ENCODE results near the gene PHB1.

The PHB1 gene

DNA sequence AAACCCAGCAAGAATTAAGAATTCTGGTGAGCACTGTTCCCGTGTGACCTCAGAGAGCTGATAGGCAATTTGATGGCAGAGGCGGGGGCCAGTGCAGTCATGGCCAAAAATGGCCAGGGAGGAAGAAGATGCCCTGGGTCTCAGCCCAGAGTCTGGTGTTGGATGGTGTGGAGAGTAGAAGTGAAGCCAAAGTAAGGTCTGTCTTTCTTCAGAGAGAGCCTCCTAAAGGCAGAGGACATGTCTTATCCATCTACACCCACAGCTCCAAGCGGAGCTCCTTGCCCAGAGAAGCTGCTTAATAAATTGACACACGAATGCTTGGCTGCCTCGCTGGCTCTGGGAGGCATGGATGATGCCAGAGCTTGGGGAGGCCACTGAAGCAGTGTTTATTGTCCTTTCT lies 32.9 kb downstream of the PHB1 start:
- no peak for DNase-seq
- no peak overlapping the region for H3K27ac ChIP-seq (ENCODE audit: insufficient read depth, low read length, poor library complexity, severe bottlenecking)
- H3K9me3 ChIP-seq (ENCODE audit: control insufficient read depth, low read length): no peaks in the 10 kb centered on the region
- H3K4me3 ChIP-seq (ENCODE audit: insufficient read depth, low read depth, low read length, poor library complexity, severe bottlenecking): no peak overlapping the region
- no peaks in the 10 kb centered on the region for H3K4me1 ChIP-seq (ENCODE audit: control insufficient read depth, insufficient read depth, low read length, poor library complexity, severe bottlenecking)
- H3K36me3 ChIP-seq (ENCODE audit: control insufficient read depth, insufficient read depth, low read length): no peaks in the 10 kb centered on the region
- H3K27me3 ChIP-seq (replicated peaks; ENCODE audit: control insufficient read depth, insufficient read depth, low read length, poor library complexity, severe bottlenecking): no peaks in the 10 kb centered on the region

DNA sequence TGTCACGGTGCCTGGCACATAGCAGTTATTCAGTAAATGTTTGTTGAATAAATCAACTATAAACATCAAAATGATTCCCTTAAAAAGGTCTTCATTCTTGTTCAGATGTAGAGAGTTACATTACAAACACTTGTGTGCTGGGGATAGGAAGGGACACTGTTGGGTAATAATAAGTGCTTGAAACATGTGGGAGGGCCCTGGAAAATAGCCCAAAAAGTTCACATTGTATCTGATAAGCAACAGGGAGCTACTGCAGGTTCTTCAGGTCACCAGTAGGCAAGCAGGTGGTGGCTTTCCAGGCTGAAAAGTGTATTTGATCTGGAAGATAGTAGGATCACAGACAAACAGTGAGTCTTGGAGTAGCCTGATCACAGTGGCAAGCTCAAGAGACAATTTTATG lies 33.6 kb downstream of the PHB1 start:
- no peak overlapping the region for H3K4me3 ChIP-seq (ENCODE audit: insufficient read depth, low read depth, low read length, poor library complexity, severe bottlenecking)
- DNase-seq: no peak

DNA sequence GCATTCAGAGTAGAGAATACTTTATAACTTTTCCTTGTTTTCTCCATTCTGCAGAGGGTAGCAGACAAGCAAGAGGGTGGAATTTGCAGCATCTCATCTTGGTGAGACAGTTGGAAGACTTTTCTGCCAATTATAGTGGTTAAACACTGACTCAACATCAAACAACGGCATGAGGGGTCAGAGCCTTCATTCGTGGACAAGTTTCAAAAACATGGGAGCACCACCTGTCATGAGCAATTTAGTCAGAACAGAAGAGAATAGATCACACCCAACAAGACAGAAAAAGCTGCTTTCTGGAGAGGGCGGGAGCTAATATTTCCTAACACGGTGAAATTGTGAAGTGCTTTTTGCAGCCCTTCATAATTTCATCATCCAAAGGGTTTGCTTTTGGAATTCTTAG lies 34.8 kb downstream of the PHB1 start:
- Histone ChIP-seq H3K9me3 (ENCODE audit: control insufficient read depth, low read length) (no peaks in the 10 kb centered on the region), H3K36me3 (ENCODE audit: control insufficient read depth, insufficient read depth, low read length) (no peaks in the 10 kb centered on the region), H3K4me3 (ENCODE audit: insufficient read depth, low read depth, low read length, poor library complexity, severe bottlenecking) (no peak overlapping the region), H3K27me3 (replicated peaks; ENCODE audit: control insufficient read depth, insufficient read depth, low read length, poor library complexity, severe bottlenecking) (no peaks in the 10 kb centered on the region), H3K4me1 (ENCODE audit: control insufficient read depth, insufficient read depth, low read length, poor library complexity, severe bottlenecking) (no peaks in the 10 kb centered on the region), H3K27ac (ENCODE audit: insufficient read depth, low read length, poor library complexity, severe bottlenecking) (no peak overlapping the region)
- DNase-seq: no peak

More for the DNA sequence above, 33.6 kb downstream of the PHB1 start:
- Histone ChIP-seq H3K27me3 (replicated peaks; ENCODE audit: control insufficient read depth, insufficient read depth, low read length, poor library complexity, severe bottlenecking) (no peaks in the 10 kb centered on the region), H3K36me3 (ENCODE audit: control insufficient read depth, insufficient read depth, low read length) (no peaks in the 10 kb centered on the region), H3K27ac (ENCODE audit: insufficient read depth, low read length, poor library complexity, severe bottlenecking) (no peak overlapping the region), H3K9me3 (ENCODE audit: control insufficient read depth, low read length) (no peaks in the 10 kb centered on the region), H3K4me1 (ENCODE audit: control insufficient read depth, insufficient read depth, low read length, poor library complexity, severe bottlenecking) (no peaks in the 10 kb centered on the region)

DNA sequence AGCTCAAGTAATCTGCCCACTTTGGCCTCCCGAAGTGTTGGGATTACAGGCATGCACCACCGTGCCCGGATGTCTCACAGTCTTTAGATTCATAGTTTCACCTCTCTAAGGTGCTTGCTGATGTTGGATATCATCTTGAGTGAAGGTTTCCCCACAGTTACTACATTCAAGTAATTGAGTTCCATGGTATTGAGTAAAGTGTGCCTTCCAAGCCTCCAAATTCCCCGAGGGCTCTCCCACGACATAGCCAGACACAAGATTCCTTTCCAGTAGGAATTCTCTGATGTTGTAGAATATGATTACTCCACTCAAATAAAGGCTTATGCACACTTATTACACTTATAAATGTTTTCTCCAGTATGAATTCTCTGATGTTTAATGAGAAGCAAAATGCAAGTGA lies 36.4 kb downstream of the PHB1 start:
- Histone ChIP-seq H3K27ac (ENCODE audit: insufficient read depth, low read length, poor library complexity, severe bottlenecking) (no peak overlapping the region), H3K36me3 (ENCODE audit: control insufficient read depth, insufficient read depth, low read length) (no peaks in the 10 kb centered on the region), H3K27me3 (replicated peaks; ENCODE audit: control insufficient read depth, insufficient read depth, low read length, poor library complexity, severe bottlenecking) (no peaks in the 10 kb centered on the region), H3K4me1 (ENCODE audit: control insufficient read depth, insufficient read depth, low read length, poor library complexity, severe bottlenecking) (no peaks in the 10 kb centered on the region), H3K4me3 (ENCODE audit: insufficient read depth, low read depth, low read length, poor library complexity, severe bottlenecking) (no peak overlapping the region), H3K9me3 (ENCODE audit: control insufficient read depth, low read length) (no peaks in the 10 kb centered on the region)
- DNase-seq: no peak

DNA sequence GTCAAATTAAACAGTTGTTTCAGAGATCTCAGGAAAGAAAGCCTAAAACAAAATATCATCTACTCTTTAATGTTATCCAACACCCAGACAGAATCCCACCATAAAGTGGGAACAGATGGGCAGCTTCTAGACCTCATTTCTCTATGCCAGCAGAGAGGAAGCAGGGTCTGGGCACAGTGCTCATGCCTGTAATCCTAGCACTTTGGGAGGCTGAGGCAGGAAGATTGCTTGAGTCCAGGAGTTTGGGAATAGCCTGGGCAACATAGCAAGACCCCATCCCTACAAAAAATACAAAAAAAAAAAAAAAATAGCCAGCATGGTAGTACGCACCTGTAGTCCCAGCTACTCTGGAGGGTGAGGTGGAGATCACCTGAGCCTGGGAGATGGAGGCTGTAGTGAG lies 39.1 kb downstream of the PHB1 start:
- Histone ChIP-seq H3K27me3 (replicated peaks; ENCODE audit: control insufficient read depth, insufficient read depth, low read length, poor library complexity, severe bottlenecking) (no peaks in the 10 kb centered on the region), H3K9me3 (ENCODE audit: control insufficient read depth, low read length) (no peaks in the 10 kb centered on the region), H3K4me3 (ENCODE audit: insufficient read depth, low read depth, low read length, poor library complexity, severe bottlenecking) (no peak overlapping the region), H3K27ac (ENCODE audit: insufficient read depth, low read length, poor library complexity, severe bottlenecking) (no peak overlapping the region), H3K4me1 (ENCODE audit: control insufficient read depth, insufficient read depth, low read length, poor library complexity, severe bottlenecking) (no peaks in the 10 kb centered on the region), H3K36me3 (ENCODE audit: control insufficient read depth, insufficient read depth, low read length) (no peaks in the 10 kb centered on the region)
- no peak for DNase-seq

DNA sequence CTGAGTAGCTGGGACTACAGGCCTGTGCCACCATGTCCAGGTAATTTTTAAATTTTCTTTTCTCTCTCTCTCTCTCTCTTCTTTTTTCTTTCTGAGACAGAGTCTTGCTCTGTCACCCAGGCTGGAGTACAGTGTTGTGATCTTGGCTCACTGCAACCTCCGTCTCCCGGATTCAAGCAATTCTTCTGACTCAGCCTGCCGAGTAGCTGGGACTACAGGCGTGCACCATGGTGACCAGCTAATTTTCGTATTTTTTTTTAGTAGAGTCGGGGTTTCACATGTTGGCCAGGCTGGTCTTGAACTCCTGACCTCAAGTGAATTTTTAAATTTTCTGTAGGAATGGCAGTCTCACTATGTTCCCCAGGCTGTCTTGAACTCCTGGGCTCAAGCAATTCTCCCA lies 41.6 kb downstream of the PHB1 start:
- Histone ChIP-seq H3K4me3 (ENCODE audit: insufficient read depth, low read depth, low read length, poor library complexity, severe bottlenecking) (no peak overlapping the region), H3K4me1 (ENCODE audit: control insufficient read depth, insufficient read depth, low read length, poor library complexity, severe bottlenecking) (no peaks in the 10 kb centered on the region), H3K9me3 (ENCODE audit: control insufficient read depth, low read length) (no peaks in the 10 kb centered on the region), H3K27ac (ENCODE audit: insufficient read depth, low read length, poor library complexity, severe bottlenecking) (no peak overlapping the region), H3K27me3 (replicated peaks; ENCODE audit: control insufficient read depth, insufficient read depth, low read length, poor library complexity, severe bottlenecking) (no peaks in the 10 kb centered on the region), H3K36me3 (ENCODE audit: control insufficient read depth, insufficient read depth, low read length) (no peaks in the 10 kb centered on the region)
- DNase-seq: no peak

DNA sequence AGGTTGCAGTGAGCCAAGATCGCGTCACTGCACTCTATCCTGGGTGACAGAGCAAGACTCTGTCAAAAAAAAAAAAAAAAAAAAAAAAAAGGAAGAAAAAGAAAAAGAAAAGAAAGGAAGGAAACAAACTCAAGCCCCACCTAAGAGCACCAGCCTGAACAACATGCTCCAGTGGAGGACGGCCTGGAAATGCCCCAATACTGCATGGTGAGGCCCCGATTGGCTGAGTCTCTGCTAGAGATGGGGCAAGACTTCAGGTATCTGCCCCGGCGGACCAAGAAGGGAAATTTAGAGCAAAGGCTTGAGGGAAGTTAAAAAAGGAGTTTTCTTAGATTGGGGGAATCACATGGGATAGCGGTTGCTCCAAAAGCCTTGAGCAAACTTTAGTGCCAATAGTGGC lies 42.3 kb downstream of the PHB1 start:
- DNase-seq: no peak
- Histone ChIP-seq H3K27ac (ENCODE audit: insufficient read depth, low read length, poor library complexity, severe bottlenecking) (no peak overlapping the region), H3K36me3 (ENCODE audit: control insufficient read depth, insufficient read depth, low read length) (no peaks in the 10 kb centered on the region)

DNA sequence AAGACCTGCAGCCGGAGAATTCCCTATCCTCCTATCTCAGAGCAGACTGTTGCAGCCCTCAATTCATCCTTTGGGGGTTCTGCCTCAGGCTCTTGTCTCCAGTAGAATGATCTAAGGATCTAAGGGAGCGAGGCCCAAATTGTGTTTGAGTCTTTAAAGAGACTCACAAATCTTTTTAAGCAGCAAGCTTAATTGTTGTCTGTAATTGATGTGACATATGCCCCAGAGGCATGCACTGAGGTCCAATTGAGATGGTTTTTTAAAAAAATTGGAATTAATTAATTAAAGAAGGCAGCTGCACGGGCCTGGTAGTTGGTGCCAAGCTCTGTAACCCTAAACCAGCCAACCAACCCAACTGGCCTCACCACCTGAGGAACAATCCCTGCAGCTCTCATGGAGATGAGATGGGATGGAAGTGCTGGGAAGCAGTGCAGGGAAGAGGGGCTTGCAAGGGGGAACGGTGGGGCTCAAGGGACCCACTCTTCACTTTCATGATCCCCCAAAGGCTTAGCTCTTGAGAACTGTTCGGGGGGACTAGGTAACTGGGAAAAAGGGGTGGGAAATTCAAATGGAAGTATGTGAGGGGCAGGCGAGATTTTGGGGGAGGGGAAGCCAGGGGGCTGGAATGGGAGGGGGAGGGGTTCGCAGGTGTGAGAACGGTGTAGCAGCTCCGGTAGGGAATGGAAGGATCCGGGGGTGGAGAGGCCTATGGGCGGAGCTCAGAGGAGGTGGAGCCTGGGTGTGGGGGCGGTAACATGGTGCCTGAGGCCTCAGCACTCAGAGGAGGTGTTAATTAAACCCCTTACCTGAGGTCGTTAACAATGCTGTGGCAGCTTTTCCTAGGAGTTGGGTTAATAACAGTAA lies 43.5 kb downstream of the PHB1 start:
- Histone ChIP-seq H3K36me3 (ENCODE audit: control insufficient read depth, insufficient read depth, low read length) (no peaks in the 10 kb centered on the region), H3K27me3 (replicated peaks; ENCODE audit: control insufficient read depth, insufficient read depth, low read length, poor library complexity, severe bottlenecking) (no peaks in the 10 kb centered on the region), H3K4me1 (ENCODE audit: control insufficient read depth, insufficient read depth, low read length, poor library complexity, severe bottlenecking) (no peaks in the 10 kb centered on the region), H3K9me3 (ENCODE audit: control insufficient read depth, low read length) (no peaks in the 10 kb centered on the region), H3K27ac (ENCODE audit: insufficient read depth, low read length, poor library complexity, severe bottlenecking) (no peak overlapping the region), H3K4me3 (ENCODE audit: insufficient read depth, low read depth, low read length, poor library complexity, severe bottlenecking) (no peak overlapping the region)
- DNase-seq: no peak

More for the DNA sequence above, 42.3 kb downstream of the PHB1 start:
- H3K9me3 ChIP-seq (ENCODE audit: control insufficient read depth, low read length): no peaks in the 10 kb centered on the region
- H3K27me3 ChIP-seq (replicated peaks; ENCODE audit: control insufficient read depth, insufficient read depth, low read length, poor library complexity, severe bottlenecking): no peaks in the 10 kb centered on the region
- no peaks in the 10 kb centered on the region for H3K4me1 ChIP-seq (ENCODE audit: control insufficient read depth, insufficient read depth, low read length, poor library complexity, severe bottlenecking)
- H3K4me3 ChIP-seq (ENCODE audit: insufficient read depth, low read depth, low read length, poor library complexity, severe bottlenecking): no peak overlapping the region

DNA sequence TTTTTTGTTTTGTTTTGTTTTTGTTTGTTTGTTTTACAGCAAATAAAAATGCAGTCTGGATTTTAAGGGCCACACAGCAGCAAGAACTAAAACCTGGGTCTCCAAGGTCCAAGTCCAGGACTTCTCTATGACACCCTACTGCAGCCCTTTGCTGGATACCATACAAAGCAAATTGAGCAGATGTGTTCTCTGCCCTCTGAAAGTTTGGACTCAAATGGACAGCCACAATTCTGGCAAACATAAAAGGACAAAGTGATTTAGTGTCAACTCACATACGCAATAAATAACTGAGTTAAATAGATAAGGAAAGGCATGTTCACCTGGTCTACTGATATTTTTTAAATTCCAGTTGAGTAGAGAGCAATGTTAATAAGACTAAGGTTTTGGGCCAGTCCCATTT lies 44.9 kb downstream of the PHB1 start:
- Histone ChIP-seq H3K27me3 (replicated peaks; ENCODE audit: control insufficient read depth, insufficient read depth, low read length, poor library complexity, severe bottlenecking) (no peaks in the 10 kb centered on the region), H3K27ac (ENCODE audit: insufficient read depth, low read length, poor library complexity, severe bottlenecking) (no peak overlapping the region), H3K9me3 (ENCODE audit: control insufficient read depth, low read length) (no peaks in the 10 kb centered on the region), H3K4me1 (ENCODE audit: control insufficient read depth, insufficient read depth, low read length, poor library complexity, severe bottlenecking) (peaks cover 4% of the 10 kb centered on the region), H3K36me3 (ENCODE audit: control insufficient read depth, insufficient read depth, low read length) (no peaks in the 10 kb centered on the region), H3K4me3 (ENCODE audit: insufficient read depth, low read depth, low read length, poor library complexity, severe bottlenecking) (no peak overlapping the region)
- no peak for DNase-seq

DNA sequence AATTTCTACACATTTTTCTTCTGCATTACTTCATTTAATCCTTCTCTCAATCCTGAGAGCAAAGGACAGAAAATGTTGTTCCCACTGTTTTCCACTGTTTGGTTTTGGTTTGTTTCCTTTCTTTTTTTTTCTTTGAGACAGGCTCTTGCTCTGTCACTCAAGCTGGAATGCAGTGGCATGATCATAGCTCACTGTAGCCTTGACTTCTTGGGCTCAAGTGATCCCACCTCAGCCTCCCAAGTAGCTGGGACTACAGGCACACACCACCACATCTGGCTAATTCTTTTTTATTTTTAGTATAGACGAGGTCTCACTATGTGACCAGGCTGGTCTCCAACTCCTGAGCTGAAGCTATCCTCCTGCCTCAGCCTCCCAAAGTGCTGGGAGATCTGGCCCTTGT lies 45.6 kb downstream of the PHB1 start:
- Histone ChIP-seq H3K4me1 (ENCODE audit: control insufficient read depth, insufficient read depth, low read length, poor library complexity, severe bottlenecking) (peaks cover 4% of the 10 kb centered on the region), H3K27me3 (replicated peaks; ENCODE audit: control insufficient read depth, insufficient read depth, low read length, poor library complexity, severe bottlenecking) (no peaks in the 10 kb centered on the region)

More for the DNA sequence above, 45.6 kb downstream of the PHB1 start:
- Histone ChIP-seq H3K4me3 (ENCODE audit: insufficient read depth, low read depth, low read length, poor library complexity, severe bottlenecking) (no peak overlapping the region), H3K27ac (ENCODE audit: insufficient read depth, low read length, poor library complexity, severe bottlenecking) (no peak overlapping the region), H3K9me3 (ENCODE audit: control insufficient read depth, low read length) (no peaks in the 10 kb centered on the region), H3K36me3 (ENCODE audit: control insufficient read depth, insufficient read depth, low read length) (no peaks in the 10 kb centered on the region)
- no peak for DNase-seq
